ENCODE measurements around the gene METTL3.
A peak's percentile ranks its signal among the peaks of the same experiment; 100 is the strongest.

Gene METTL3

GRCh38 chr14:21498540-21499526 is 12.3 kb downstream of the METTL3 start:
- Histone ChIP-seq H3K79me1 (ENCODE audit: low read length) (no peaks in the 10 kb centered on the region), H3K4ac (ENCODE audit: low read depth, low read length) (no peak overlapping the region), H3K23ac (ENCODE audit: low read length) (no peak overlapping the region), H3K79me2 (ENCODE audit: control insufficient read depth, insufficient read depth, low read length, poor library complexity) (no peaks in the 10 kb centered on the region), H2BK120ac (ENCODE audit: insufficient read depth, low read length, poor library complexity) (no peak overlapping the region), H2BK5ac (ENCODE audit: low read depth, low read length, poor library complexity) (no peak overlapping the region), H3K14ac (ENCODE audit: low read length) (no peak overlapping the region), H4K12ac (ENCODE audit: low read depth, low read length) (no peak overlapping the region), H3K9ac (ENCODE audit: low read length) (no peak overlapping the region), H4K8ac (ENCODE audit: low read depth, low read length) (no peak overlapping the region), H3K4me3 (ENCODE audit: low read depth, low read length) (no peak overlapping the region), H3K27ac (ENCODE audit: low read depth, low read length) (no peak overlapping the region), H3K9me3 (ENCODE audit: insufficient read depth, low read depth, low read length) (no peaks in the 10 kb centered on the region), H3K36me3 (ENCODE audit: control insufficient read depth in 1 of 2, insufficient read depth in 2 of 2, low read length in 2 of 2) (peaks cover 36 to 57% of the 10 kb centered on the region in 2 experiments), H3K4me1 (ENCODE audit: control insufficient read depth in 1 of 2, insufficient read depth in 2 of 2, low read length in 2 of 2) (no peaks in the 10 kb centered on the region), H4K91ac (ENCODE audit: low read depth, low read length) (no peak overlapping the region), H2BK12ac (ENCODE audit: low read length) (no peak overlapping the region), H3K18ac (ENCODE audit: low read length) (no peak overlapping the region), H3K4me2 (ENCODE audit: low read length) (no peak overlapping the region), H2AK5ac (ENCODE audit: low read length) (no peak overlapping the region), H3K27me3 (ENCODE audit: insufficient read depth, low read length) (no peaks in the 10 kb centered on the region), H2AFZ (ENCODE audit: insufficient read depth, low read length, poor library complexity) (no peak overlapping the region)
- peak; percentile 20 to 74 for DNase-seq
- WGBS (ENCODE audit: extremely low coverage, insufficient coverage, insufficient read length) = no CpG with 5 or more reads among the region's 5 CpGs

DNA sequence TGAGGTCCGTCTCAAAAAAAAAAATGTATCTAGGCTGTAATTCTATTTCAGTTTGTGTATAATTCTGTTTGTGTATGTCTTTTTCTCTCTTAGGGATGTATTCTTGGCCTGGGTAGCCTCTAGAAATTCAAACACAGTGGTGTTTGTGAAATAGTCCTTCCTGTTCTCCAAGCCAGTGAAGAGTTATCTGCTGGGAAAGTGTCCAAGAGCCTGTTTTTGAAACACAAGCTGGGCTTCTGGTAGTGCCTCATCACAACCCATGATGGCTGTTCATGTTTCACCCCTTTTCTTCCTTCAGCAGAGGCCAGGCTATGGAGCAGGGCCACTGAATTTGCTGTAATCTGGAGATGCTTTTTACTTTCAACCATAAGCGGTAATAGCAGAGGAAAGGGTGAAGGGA is 14.7 kb downstream of the METTL3 start:
- H3K27ac ChIP-seq (ENCODE audit: low read depth, low read length) = no peak overlapping the region
- H2AFZ ChIP-seq (ENCODE audit: insufficient read depth, low read length, poor library complexity) = no peak overlapping the region
- H3K9me3 ChIP-seq (ENCODE audit: insufficient read depth, low read depth, low read length) = no peaks in the 10 kb centered on the region
- H2AK5ac ChIP-seq (ENCODE audit: low read length) = no peak overlapping the region
- no peak for DNase-seq
- no peak overlapping the region for H3K4me3 ChIP-seq (ENCODE audit: low read depth, low read length)
- H4K8ac ChIP-seq (ENCODE audit: low read depth, low read length) = no peak overlapping the region
- no peaks in the 10 kb centered on the region for H3K27me3 ChIP-seq (ENCODE audit: insufficient read depth, low read length)
- H3K79me1 ChIP-seq (ENCODE audit: low read length) = no peaks in the 10 kb centered on the region
- no peaks in the 10 kb centered on the region for H3K79me2 ChIP-seq (ENCODE audit: control insufficient read depth, insufficient read depth, low read length, poor library complexity)
- no peak overlapping the region for H2BK12ac ChIP-seq (ENCODE audit: low read length)
- no peaks in the 10 kb centered on the region for H3K4me1 ChIP-seq (ENCODE audit: control insufficient read depth in 1 of 2, insufficient read depth in 2 of 2, low read length in 2 of 2)
- H3K36me3 ChIP-seq (ENCODE audit: control insufficient read depth in 1 of 2, insufficient read depth in 2 of 2, low read length in 2 of 2) = peaks cover 35 to 52% of the 10 kb centered on the region in 2 experiments
- H3K4me2 ChIP-seq (ENCODE audit: low read length) = no peak overlapping the region
- H3K4ac ChIP-seq (ENCODE audit: low read depth, low read length) = no peak overlapping the region
- H2BK5ac ChIP-seq (ENCODE audit: low read depth, low read length, poor library complexity) = no peak overlapping the region
- no peak overlapping the region for H2BK120ac ChIP-seq (ENCODE audit: insufficient read depth, low read length, poor library complexity)
- no peak overlapping the region for H3K23ac ChIP-seq (ENCODE audit: low read length)
- no CpG with 5 or more reads among the region's 2 CpGs for WGBS (ENCODE audit: extremely low coverage, insufficient coverage, insufficient read length)
- H4K12ac ChIP-seq (ENCODE audit: low read depth, low read length) = no peak overlapping the region
- H3K9ac ChIP-seq (ENCODE audit: low read length) = no peak overlapping the region
- H4K91ac ChIP-seq (ENCODE audit: low read depth, low read length) = no peak overlapping the region
- H3K14ac ChIP-seq (ENCODE audit: low read length) = no peak overlapping the region
- no peak overlapping the region for H3K18ac ChIP-seq (ENCODE audit: low read length)

DNA sequence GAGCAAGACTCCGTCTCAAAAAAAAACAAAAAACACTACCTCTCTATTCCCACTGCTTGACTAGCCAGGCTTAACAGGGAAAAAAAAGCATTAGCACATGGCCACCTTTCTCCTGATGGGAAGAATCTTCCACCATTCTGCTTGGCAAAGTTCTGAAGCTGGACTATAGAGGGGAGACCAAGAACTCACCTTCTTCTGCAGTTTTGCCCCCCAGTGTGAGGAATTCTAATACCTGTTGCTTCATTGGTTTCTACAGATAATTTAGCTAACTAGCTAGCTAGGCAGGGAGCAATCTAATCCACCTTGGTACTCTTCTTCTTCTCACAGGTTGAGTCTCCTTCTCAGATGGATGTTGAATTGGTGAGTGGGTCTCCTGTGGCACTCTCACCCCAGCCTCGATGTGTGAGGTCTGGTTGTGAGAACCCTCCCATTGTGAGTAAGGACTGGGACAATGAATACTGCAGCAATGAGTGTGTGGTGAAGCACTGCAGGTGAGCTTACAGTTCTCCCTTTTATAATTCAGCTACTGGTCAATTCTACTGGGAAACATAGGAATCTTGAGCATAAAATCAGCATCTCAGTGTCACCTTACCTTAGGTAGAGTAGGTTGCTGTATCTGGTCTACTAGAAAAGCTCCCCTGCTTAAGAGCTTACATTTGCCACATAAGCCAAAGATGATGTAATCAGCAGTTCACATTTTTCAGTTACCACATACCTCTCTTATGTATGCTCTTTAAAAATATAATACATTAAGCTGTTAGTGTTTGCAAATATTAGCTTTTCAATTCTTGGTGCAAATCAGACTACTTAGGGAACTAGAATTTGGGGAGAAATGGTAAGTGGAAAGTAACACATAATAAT is 16.0 kb downstream of the METTL3 start:
- Histone ChIP-seq H3K23ac (ENCODE audit: low read length) (no peak overlapping the region), H3K4me2 (ENCODE audit: low read length) (no peak overlapping the region), H4K8ac (ENCODE audit: low read depth, low read length) (no peak overlapping the region), H3K14ac (ENCODE audit: low read length) (no peak overlapping the region), H2BK120ac (ENCODE audit: insufficient read depth, low read length, poor library complexity) (no peak overlapping the region), H2BK5ac (ENCODE audit: low read depth, low read length, poor library complexity) (no peak overlapping the region), H4K91ac (ENCODE audit: low read depth, low read length) (no peak overlapping the region), H3K9me3 (ENCODE audit: insufficient read depth, low read depth, low read length) (no peaks in the 10 kb centered on the region), H2BK12ac (ENCODE audit: low read length) (no peak overlapping the region), H3K4ac (ENCODE audit: low read depth, low read length) (no peak overlapping the region), H3K4me1 (ENCODE audit: control insufficient read depth in 1 of 2, insufficient read depth in 2 of 2, low read length in 2 of 2) (no peaks in the 10 kb centered on the region), H3K27ac (ENCODE audit: low read depth, low read length) (no peak overlapping the region), H3K9ac (ENCODE audit: low read length) (peak overlapping the region; percentile 63), H3K27me3 (ENCODE audit: insufficient read depth, low read length) (no peaks in the 10 kb centered on the region), H3K18ac (ENCODE audit: low read length) (no peak overlapping the region), H3K79me2 (ENCODE audit: control insufficient read depth, insufficient read depth, low read length, poor library complexity) (no peaks in the 10 kb centered on the region), H3K36me3 (ENCODE audit: control insufficient read depth in 1 of 2, insufficient read depth in 2 of 2, low read length in 2 of 2) (peaks cover 39 to 53% of the 10 kb centered on the region in 2 experiments), H2AFZ (ENCODE audit: insufficient read depth, low read length, poor library complexity) (no peak overlapping the region), H2AK5ac (ENCODE audit: low read length) (no peak overlapping the region), H3K4me3 (ENCODE audit: low read depth, low read length) (no peak overlapping the region), H4K12ac (ENCODE audit: low read depth, low read length) (no peak overlapping the region), H3K79me1 (ENCODE audit: low read length) (no peaks in the 10 kb centered on the region)
- DNase-seq = peak in 1 of 2 donors; percentile 23
- no CpG with 5 or more reads among the region's 2 CpGs for WGBS (ENCODE audit: extremely low coverage, insufficient coverage, insufficient read length)

DNA sequence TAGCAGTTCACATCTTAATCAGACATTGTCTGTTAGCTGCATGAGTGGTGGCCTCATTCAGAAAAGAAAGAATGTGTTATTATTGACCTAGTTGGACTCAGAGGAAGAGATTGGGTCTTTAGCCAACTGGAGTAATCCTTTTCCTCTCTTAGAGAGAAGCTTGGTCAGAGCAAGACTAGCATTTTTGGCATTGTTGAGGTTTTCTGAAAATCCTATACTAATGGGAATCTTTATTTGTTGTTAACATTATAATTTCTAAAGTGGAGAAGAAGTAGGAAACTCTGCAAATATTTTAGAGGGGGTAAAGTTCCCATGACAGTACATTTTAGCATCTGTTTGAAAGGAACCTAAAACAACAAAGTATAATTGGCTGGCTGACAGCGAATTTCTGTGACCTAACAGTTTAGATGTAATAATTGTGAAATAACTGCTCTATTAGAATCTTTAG is 24.5 kb downstream of the METTL3 start:
- Histone ChIP-seq H2BK5ac (ENCODE audit: low read depth, low read length, poor library complexity) (no peak overlapping the region), H3K4ac (ENCODE audit: low read depth, low read length) (no peak overlapping the region), H2AFZ (ENCODE audit: insufficient read depth, low read length, poor library complexity) (no peak overlapping the region), H2AK5ac (ENCODE audit: low read length) (no peak overlapping the region), H4K91ac (ENCODE audit: low read depth, low read length) (no peak overlapping the region), H3K9ac (ENCODE audit: low read length) (no peak overlapping the region), H4K12ac (ENCODE audit: low read depth, low read length) (no peak overlapping the region), H3K23ac (ENCODE audit: low read length) (no peak overlapping the region), H4K8ac (ENCODE audit: low read depth, low read length) (no peak overlapping the region), H3K4me2 (ENCODE audit: low read length) (no peak overlapping the region), H3K14ac (ENCODE audit: low read length) (no peak overlapping the region), H3K27ac (ENCODE audit: low read depth, low read length) (no peak overlapping the region), H3K79me1 (ENCODE audit: low read length) (no peaks in the 10 kb centered on the region), H3K9me3 (ENCODE audit: insufficient read depth, low read depth, low read length) (no peaks in the 10 kb centered on the region), H2BK120ac (ENCODE audit: insufficient read depth, low read length, poor library complexity) (no peak overlapping the region), H3K18ac (ENCODE audit: low read length) (no peak overlapping the region), H3K4me1 (ENCODE audit: control insufficient read depth in 1 of 2, insufficient read depth in 2 of 2, low read length in 2 of 2) (no peaks in the 10 kb centered on the region), H3K79me2 (ENCODE audit: control insufficient read depth, insufficient read depth, low read length, poor library complexity) (peaks cover 1% of the 10 kb centered on the region), H3K4me3 (ENCODE audit: low read depth, low read length) (no peak overlapping the region), H2BK12ac (ENCODE audit: low read length) (no peak overlapping the region), H3K27me3 (ENCODE audit: insufficient read depth, low read length) (no peaks in the 10 kb centered on the region), H3K36me3 (ENCODE audit: control insufficient read depth in 1 of 2, insufficient read depth in 2 of 2, low read length in 2 of 2) (peaks cover 27 to 36% of the 10 kb centered on the region in 2 experiments)
- no CpG with 5 or more reads among the region's 1 CpG for WGBS (ENCODE audit: extremely low coverage, insufficient coverage, insufficient read length)
- no peak for DNase-seq
